Germinal center (tissue), 1 donor: ENCODE measurements around the gene MTRF1L.
A peak's percentile ranks its signal among the peaks of the same experiment; 100 is the strongest.
"Not testable (repeated sequence)": the region's sequence is repeated elsewhere in the genome, so short reads cannot be mapped to it uniquely, and the experiment has no call there.

Source experiments
- DNase-seq: peaks from one replicate; pipeline ENCODE4 v3.0.0; 2012; ENCODE audit warnings: mixed read lengths, low spot score

The MTRF1L gene

DNA sequence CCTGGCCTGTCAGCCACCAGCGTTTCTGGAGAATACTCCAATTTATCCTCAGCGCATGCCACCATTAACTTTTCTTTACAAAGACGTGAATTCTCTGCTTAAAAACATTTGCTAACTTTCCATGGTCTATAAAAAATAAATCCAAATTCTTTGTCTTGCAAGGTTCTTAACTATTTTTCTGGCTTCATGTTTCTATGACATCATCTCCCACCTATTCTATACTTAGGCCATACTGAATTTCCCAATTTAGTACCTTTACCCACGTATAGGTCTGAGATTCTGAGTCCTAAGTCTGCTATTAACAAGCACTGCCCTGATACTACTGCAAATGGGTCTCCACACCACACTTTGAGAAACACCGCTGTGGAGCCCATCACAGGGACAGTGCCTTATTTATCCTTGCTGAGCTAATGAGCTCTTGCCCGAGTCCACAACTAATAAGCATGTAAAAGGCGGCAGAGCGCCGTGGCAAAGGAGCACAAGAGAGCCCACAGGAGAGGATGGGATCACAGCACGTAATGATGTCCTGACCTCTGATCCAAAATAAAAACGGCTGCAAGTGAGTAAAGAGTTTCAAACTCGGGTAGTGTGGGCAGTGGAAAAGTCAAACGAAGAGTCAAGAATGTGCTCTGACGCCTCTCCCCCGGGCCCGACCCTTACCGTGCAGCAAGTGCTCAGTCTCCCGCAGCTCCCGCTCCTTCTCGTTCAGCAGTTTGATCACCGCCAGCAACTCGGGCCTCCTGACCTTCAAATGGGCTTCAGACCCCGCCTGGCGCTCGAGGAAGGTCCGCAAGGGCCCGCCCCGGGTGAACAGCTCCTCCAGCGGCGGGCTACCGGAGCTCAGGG, 519 bp downstream of the MTRF1L start:
- DNase-seq, result peak; percentile 12

- DNase-seq, result not testable (repeated sequence)
Observed at GRCh38 chr6:153000790-153001189, 1.7 kb downstream of the MTRF1L start.

GRCh38 chr6:153000243-153000642, 2.3 kb downstream of the MTRF1L start:
- no peak for DNase-seq

- DNase-seq, result not testable (repeated sequence)
Observed at GRCh38 chr6:152999538-152999937, 3.0 kb downstream of the MTRF1L start.

- no peak for DNase-seq
Observed at GRCh38 chr6:152993847-152994246, 8.7 kb downstream of the MTRF1L start.

- peak; percentile 5 for DNase-seq
Observed at GRCh38 chr6:152993431-152993830, 9.1 kb downstream of the MTRF1L start.

DNA sequence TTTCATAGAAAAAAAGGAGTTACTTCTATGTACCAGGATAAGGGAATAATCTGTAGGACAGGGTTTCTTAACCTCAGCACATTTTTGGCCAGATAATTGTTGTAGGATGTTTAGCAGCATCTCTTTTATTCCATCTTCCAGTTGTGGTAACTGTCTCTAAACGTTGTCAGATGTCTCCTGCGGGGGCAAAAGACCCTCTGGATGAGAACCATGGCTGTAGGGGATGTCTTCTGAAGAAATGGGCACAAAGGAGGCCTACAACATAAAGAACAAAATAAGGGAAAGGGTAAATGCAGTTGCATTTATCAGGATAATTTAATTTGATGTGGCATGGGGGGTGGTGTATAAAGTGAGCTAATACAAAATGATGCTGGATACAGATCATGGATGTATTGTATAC, 15.5 kb downstream of the MTRF1L start:
- DNase-seq, result no peak

GRCh38 chr6:152985300-152985699, 17.2 kb downstream of the MTRF1L start:
- DNase-seq, result not testable (repeated sequence)

DNA sequence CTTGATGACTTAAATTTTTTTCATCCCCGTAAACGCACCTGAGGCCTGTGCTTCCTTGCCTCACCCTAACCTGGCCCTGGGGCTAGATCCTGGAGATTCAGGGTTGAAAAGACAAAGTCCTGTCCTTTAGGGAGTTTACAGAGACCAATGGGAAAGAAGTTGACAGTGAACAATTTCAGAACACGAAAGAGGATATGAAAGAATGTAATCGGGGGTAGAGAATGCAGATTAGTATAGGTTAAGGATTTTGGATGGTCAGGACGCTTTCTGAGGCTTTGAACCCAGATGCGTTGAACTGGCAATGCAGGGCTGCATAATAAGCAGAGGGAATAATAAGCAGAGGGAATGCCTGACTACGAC, 18.0 kb downstream of the MTRF1L start:
- DNase-seq, result peak; percentile 27

GRCh38 chr6:152983637-152984512, 18.6 kb downstream of the MTRF1L start:
- peak; percentile 95 for DNase-seq

GRCh38 chr6:152982904-152983636, 19.4 kb downstream of the MTRF1L start, which contains the start of gene FBXO5:
TSS of gene FBXO5 (minus strand) at chr6:152983041. CDS start at chr6:152982959, 82 bp downstream.
- peak; percentile 96 for DNase-seq

- DNase-seq, result peak; percentile 3
Observed at GRCh38 chr6:152981989-152982903, 20.3 kb downstream of the MTRF1L start.

GRCh38 chr6:152981219-152981618, 21.3 kb downstream of the MTRF1L start:
- DNase-seq, result no peak

DNA sequence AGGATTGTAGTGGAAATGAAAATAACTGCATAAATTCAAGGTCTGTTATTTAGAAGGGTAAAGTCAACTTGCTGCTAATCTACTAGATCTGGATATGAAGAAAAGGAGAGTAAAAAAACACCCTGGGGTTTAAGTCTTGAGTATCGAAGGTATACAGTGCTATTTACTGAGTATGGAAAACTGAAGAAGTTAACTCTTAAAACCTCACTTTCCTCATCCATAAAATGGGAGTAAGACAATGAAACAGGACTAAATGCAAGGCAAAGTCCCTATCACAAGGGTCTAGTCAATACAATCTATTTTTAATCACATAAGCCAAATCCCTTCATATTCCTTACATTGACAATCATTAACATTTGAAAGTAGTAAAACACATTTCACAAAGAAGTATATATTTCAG, 21.9 kb downstream of the MTRF1L start:
- DNase-seq, result no peak

- no peak for DNase-seq
Observed at GRCh38 chr6:152979116-152979515, 23.4 kb downstream of the MTRF1L start.

DNA sequence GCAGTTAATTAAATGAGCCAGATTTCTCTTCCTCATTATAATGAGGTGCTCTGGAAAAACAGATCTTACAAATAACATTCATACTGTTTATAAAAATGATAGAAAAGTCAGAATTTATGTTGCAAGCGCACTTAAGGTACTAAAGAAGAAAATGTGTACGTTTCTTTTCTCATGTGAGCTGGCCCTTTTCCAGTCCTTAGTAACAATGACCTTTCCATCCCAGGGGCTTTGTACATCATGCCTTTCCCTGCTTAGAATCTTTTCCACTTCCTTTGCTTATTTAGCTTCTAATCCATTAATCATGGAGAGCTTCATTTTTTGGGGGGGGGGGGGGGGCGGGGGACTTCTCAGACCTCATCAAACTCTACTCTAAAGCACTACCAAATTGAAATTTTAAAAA, 24.5 kb downstream of the MTRF1L start:
- DNase-seq, result no peak

DNA sequence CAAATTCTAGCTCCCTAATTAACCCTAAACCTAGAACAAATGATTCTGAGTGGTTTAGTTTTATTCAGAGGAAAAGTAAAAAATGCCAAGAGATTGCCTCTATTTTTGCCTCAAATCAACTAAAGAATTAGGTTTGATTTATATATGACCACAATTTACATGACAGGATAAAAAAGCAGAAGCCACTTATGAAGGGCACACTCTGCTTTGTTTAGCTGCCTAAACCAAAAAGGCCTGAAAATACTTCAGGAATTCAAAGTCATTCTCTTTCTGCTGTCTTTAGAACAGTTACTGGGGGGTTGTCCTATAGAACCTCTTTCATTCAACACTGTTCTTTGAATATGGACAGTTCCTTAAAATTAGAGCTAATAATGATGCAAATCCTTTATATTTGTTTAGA, 25.0 kb downstream of the MTRF1L start:
- DNase-seq, result no peak

GRCh38 chr6:152976749-152977148, 25.8 kb downstream of the MTRF1L start:
- DNase-seq, result no peak

GRCh38 chr6:152975204-152975915, 27.1 kb downstream of the MTRF1L start:
- DNase-seq, result no peak

- DNase-seq, result no peak
Observed at GRCh38 chr6:152973916-152974315, 28.6 kb downstream of the MTRF1L start.
